K562 (cell line): ENCODE data around the gene MEFV. TPM values are rescaled to one million over a fixed set of nuclear protein-coding genes. Genes with fewer than 3 reads are reported as not detected.

Experiments used
- ATAC-seq: fragments of 200-7000 bp; cut with Tn5 transposase; 3 replicates; pipeline ENCODE4 v1.9.1; 2020; ENCODE audit warnings: moderate library complexity
- BruUV-seq: library from RNA; stranded (reverse); fragments of 400-500 nt; replicated peaks from 2 replicates; lab custom pipeline; 2021; lab: Mats Ljungman, UMichigan
- CTCF ChIA-PET: fragments of 300-600 bp; formaldehyde crosslinking; extraction: SDS; loops from one replicate; lab custom pipeline; 2021; ENCODE audit warnings: low intra/inter-chr PET ratio; lab: Yijun Ruan, JAX
- POLR2A ChIA-PET: fragments of 300-600, 350-650 bp; sonication (Branson Sonifier 250); formaldehyde crosslinking; extraction: SDS; loops from one replicate; lab custom pipeline; 2021; ENCODE audit warnings: antibody characterized with exemption, inconsistent platforms; lab: Yijun Ruan, JAX
- DNase-seq, 4 experiments: peaks; one replicate each; pipeline versions ENCODE4 v3.0.0 to v3.0.0-alpha.2; 2011 to 2018; ENCODE audit warnings: low spot score in 3 of 4, mixed read lengths in 3 of 4; ENCODE audit errors: extremely low read depth in 1 of 4
- FAIRE-seq: peaks from 2 replicates; lab custom pipeline; 2011; peaks lifted over from hg19 to GRCh38; lab: Jason Lieb, UNC
- H2AFZ ChIP-seq: 2 replicates; pipeline ENCODE4 v1.6.0; 2011; ENCODE audit warnings: low read depth, low read length, control low read depth, inconsistent platforms
- H3K27ac ChIP-seq: fragments of 200-600 bp; 3 replicates; pipeline ENCODE4 v1.8.0; 2011; ENCODE audit warnings: low read depth, mild to moderate bottlenecking, control low read depth, inconsistent platforms, low read length, moderate library complexity, mixed read lengths; ENCODE audit errors: extremely low read depth
- H3K27me3 ChIP-seq, 2 experiments: fragments of 300-600 bp in 1 of 2; 2 replicates in 1 of 2; 3 replicates in 1 of 2; pipeline versions ENCODE4 v1.6.0 to v1.8.0; 2011; ENCODE audit warnings: inconsistent platforms in 2 of 2, low read length in 2 of 2, mild to moderate bottlenecking in 1 of 2, mixed read lengths in 1 of 2, moderate library complexity in 1 of 2; ENCODE audit not compliant: control insufficient read depth in 2 of 2, insufficient read depth in 2 of 2
- H3K36me3 ChIP-seq: fragments of 300-600 bp; 3 replicates; pipeline ENCODE4 v1.8.0; 2011; ENCODE audit warnings: mild to moderate bottlenecking, low read length, inconsistent platforms; ENCODE audit not compliant: control insufficient read depth, insufficient read depth
- H3K4me1 ChIP-seq, 2 experiments: fragments of 200-600 bp in 1 of 2; replicated peaks in 1 of 2; 2 replicates in 1 of 2; 3 replicates in 1 of 2; pipeline versions ENCODE4 v1.5.1 to v1.8.0; 2011; ENCODE audit warnings: inconsistent platforms in 2 of 2, low read length in 2 of 2, mild to moderate bottlenecking in 1 of 2, mixed read lengths in 1 of 2, moderate library complexity in 1 of 2; ENCODE audit not compliant: control insufficient read depth in 2 of 2, insufficient read depth in 2 of 2
- H3K4me2 ChIP-seq: 2 replicates; pipeline ENCODE4 v1.6.1; 2011; ENCODE audit warnings: low read length, control low read depth, inconsistent platforms, mixed read lengths; ENCODE audit not compliant: insufficient read depth
- H3K4me3 ChIP-seq: fragments of 200-600 bp; sonication (generic), shearing (Covaris generic); 2 replicates; pipeline ENCODE4 v1.5.1; 2016; ENCODE audit warnings: control low read depth, inconsistent platforms
- H3K79me2 ChIP-seq: fragments of 200-600 bp; 3 replicates; pipeline ENCODE4 v1.8.0; 2011; ENCODE audit warnings: low read length, inconsistent platforms; ENCODE audit not compliant: control insufficient read depth, insufficient read depth
- H3K9ac ChIP-seq, 2 experiments: 2 replicates each; pipeline versions ENCODE4 v1.6.0 to v1.6.1; 2011; ENCODE audit warnings: low read depth in 2 of 2, low read length in 2 of 2, control low read depth in 1 of 2, inconsistent platforms in 1 of 2, mild to moderate bottlenecking in 1 of 2, mixed read lengths in 1 of 2; ENCODE audit not compliant: insufficient read depth in 1 of 2
- H3K9me1 ChIP-seq: one replicate; pipeline ENCODE4 v1.6.0; 2011; ENCODE audit warnings: inconsistent platforms, mild to moderate bottlenecking, low read length, moderate library complexity; ENCODE audit not compliant: control insufficient read depth, insufficient read depth
- H3K9me3 ChIP-seq: replicated peaks from 2 replicates; pipeline ENCODE4 v1.5.1; 2011; ENCODE audit warnings: low read depth, low read length, inconsistent platforms; ENCODE audit not compliant: control insufficient read depth, insufficient read depth
- H4K20me1 ChIP-seq: replicated peaks from 2 replicates; pipeline ENCODE4 v1.6.1; 2011; ENCODE audit warnings: low read length, inconsistent platforms, mixed read lengths; ENCODE audit not compliant: control insufficient read depth, insufficient read depth
- CTCF ChIP-seq, 3 experiments: IDR thresholded peaks in 2 of 3; conservative IDR thresholded peaks in 1 of 3; 2 replicates each; pipeline ENCODE4 v1.5.1; 2011 to 2012; ENCODE audit warnings: low read length in 3 of 3, mild to moderate bottlenecking in 3 of 3, control low read depth in 2 of 3, improper control_type of control experiment in 1 of 3, inconsistent platforms in 1 of 3, low read depth in 1 of 3, mixed read lengths in 1 of 3, moderate library complexity in 1 of 3; ENCODE audit not compliant: insufficient read depth in 2 of 3
- PHB2 ChIP-seq: fragments of 450-650 bp; IDR thresholded peaks from 2 replicates; pipeline ENCODE4 v1.6.1; 2017; ENCODE audit warnings: low read depth
- RNF219 ChIP-seq: fragments of 250-450 bp; sonication (Bioruptor Pico); IDR thresholded peaks from 2 replicates; pipeline ENCODE4 v1.5.0; 2022; ENCODE audit warnings: mild to moderate bottlenecking
- SFPQ ChIP-seq: fragments of 200-400 bp; formaldehyde crosslinking; IDR thresholded peaks from 2 replicates; pipeline ENCODE4 v1.6.1; 2017; ENCODE audit warnings: mild to moderate bottlenecking, low read depth, low read length, moderate library complexity
- TFAP4 ChIP-seq: sonication (generic); formaldehyde crosslinking; IDR thresholded peaks from 2 replicates; pipeline ENCODE4 v1.8.0; 2022; ENCODE audit warnings: missing genetic modification reagents, mild to moderate bottlenecking, moderate library complexity, borderline replicate concordance
- THAP12 ChIP-seq: fragments of 250-450 bp; sonication (Bioruptor Pico); IDR thresholded peaks from 2 replicates; pipeline ENCODE4 v1.9.0; 2021; ENCODE audit warnings: mild to moderate bottlenecking, inconsistent platforms
- TRIM25 ChIP-seq: fragments of 450-650 bp; IDR thresholded peaks from 2 replicates; pipeline ENCODE4 v1.7.0; 2016; ENCODE audit warnings: borderline replicate concordance
- WGBS: fragments of 100-300 bp; shearing (Covaris generic); methylation state at CpG from one replicate; pipeline ENCODE4 v1.1.6; 2016; ENCODE audit warnings: low coverage, mixed read lengths; ENCODE audit not compliant: insufficient coverage; ENCODE audit errors: missing lambda C conversion rate; 5-methylcytosine and 5-hydroxymethylcytosine counted together
- in situ Hi-C: fragments of 300-500 bp; cut with MboI; formaldehyde crosslinking; loops from 4 replicates; pipeline ENCODE4 v1.15.0; 2018; ENCODE audit warnings: inconsistent platforms, mixed read lengths
- intact Hi-C: fragments of 100-400 bp; cut with micrococcal nuclease; formaldehyde crosslinking; loops from 2 replicates; pipeline ENCODE4 v1.14.2; 2022
- polyA plus RNA-seq, 8 experiments: library from polyadenylated mRNA; depleted of rRNA in 4 of 8; stranded (reverse) in 5 of 8; unstranded in 3 of 8; fragments of >200 nt; fragmentation: Nextera tagmentation in 2 of 8; fragmentation: Illumina TruSeq in 1 of 8; extraction: Ambion mirVana in 2 of 8; extraction: Trizol in 1 of 8; gene quantifications; 2 replicates each; pipeline versions ENCODE4 v1.2.1 to v1.2.3, GENCODE V29; 2011 to 2014; ENCODE audit warnings: inconsistent platforms in 1 of 8, missing spikeins in 1 of 8
- total RNA-seq, 7 experiments: library from RNA; depleted of rRNA in 6 of 7; stranded (reverse); fragments of >200 nt in 6 of 7; fragmentation: Illumina TruSeq in 2 of 7; extraction: Trizol in 2 of 7; gene quantifications; 2 replicates each; pipeline versions ENCODE4 v1.2.1 to v1.2.3, GENCODE V29; 2011 to 2021; ENCODE audit warnings: low replicate concordance in 1 of 7

MEFV gene
- total and polyA plus RNA-seq, 9 of the 15 experiments (the other 6 are each of a cell fraction or from before 2014, with no cell fraction given): 0.14 TPM; not detected in 8

- no peak overlapping the region for H3K27ac ChIP-seq
- H3K4me2 ChIP-seq: no peak overlapping the region
- ChIA-PET POLR2A (interaction anchor here (0.6 to 1.5 kb wide), 2 partner anchors 9 to 10 kb away, joined by 3 to 4 read pairs; no protein-coding TSS in a partner anchor), CTCF (no interaction called here)
- FAIRE-seq (no peak), ATAC-seq (peak; percentile 49), DNase-seq (no peak)
- H3K27me3 ChIP-seq: peaks cover 8 to 15% of the 10 kb centered on the region in 2 experiments
- H2AFZ ChIP-seq: no peak overlapping the region
- WGBS: 5% methylated on average over 12 of the region's 13 CpGs
- H3K9ac ChIP-seq: no peak overlapping the region; a peak in 1 of 4 replicates
- intact Hi-C loops: no loop called here
- no peaks in the 10 kb centered on the region for H3K36me3 ChIP-seq
- H3K79me2 ChIP-seq: no peaks in the 10 kb centered on the region
- no peak overlapping the region for H3K4me3 ChIP-seq
- H4K20me1 ChIP-seq: no peaks in the 10 kb centered on the region
- peaks cover 3 to 13% of the 10 kb centered on the region in 2 experiments; a peak in 4 of 5 replicates for H3K4me1 ChIP-seq
- BruUV-seq: no TSS peak
- H3K9me1 ChIP-seq: no peaks in the 10 kb centered on the region
- in situ Hi-C loops: no loop called here
- H3K9me3 ChIP-seq: no peaks in the 10 kb centered on the region
- TF ChIP-seq THAP12 (CRISPR knock-in tag) (no peak), PHB2 (no peak), TRIM25 (no peak), SFPQ (no peak), TFAP4 (CRISPR knock-in tag) (no peak), RNF219 (CRISPR knock-in tag) (no peak), CTCF (IDR thresholded peaks at IDR 0.05 in 2 of 3, conservative IDR thresholded peaks at IDR 0.05 in 1 of 3; ENCODE audit: insufficient read depth in 2 of 3, low read depth in 1 of 3, low read length in 3 of 3) (no peak)
These were observed 57.9 kb downstream of the MEFV start for GRCh38 chr16:3198334-3199072.
